GM23338 (cell line): Measurements from ENCODE around the gene BAHCC1. TPM values are rescaled to one million over a fixed set of nuclear protein-coding genes. Genes with fewer than 3 reads are reported as not detected.

Experiments
- ATAC-seq: fragments of 200-7000 bp; cut with Tn5 transposase; 3 replicates; pipeline ENCODE4 v1.9.1; 2020
- DNase-seq: peaks from one replicate; pipeline ENCODE4 v3.0.0-alpha.2; 2015; ENCODE audit warnings: low spot score
- H2AFZ ChIP-seq: fragments of 200-600 bp; sonication (generic); 2 replicates; pipeline ENCODE4 v1.8.0; 2016; ENCODE audit warnings: antibody characterized with exemption, mild to moderate bottlenecking, moderate library complexity
- H3F3A ChIP-seq: fragments of 200-600 bp; sonication (generic); replicated peaks from 2 replicates; pipeline ENCODE4 v1.8.0; 2017; ENCODE audit warnings: antibody characterized with exemption, mixed run types, low read depth
- H3K27ac ChIP-seq: fragments of 200-600 bp; sonication (generic); 2 replicates; pipeline ENCODE4 v1.6.1; 2016; ENCODE audit warnings: low read depth
- H3K27me3 ChIP-seq: fragments of 200-600 bp; sonication (generic); 2 replicates; pipeline ENCODE4 v1.8.0; 2016; ENCODE audit warnings: mild to moderate bottlenecking, mixed run types, moderate library complexity; ENCODE audit not compliant: insufficient read depth
- H3K36me3 ChIP-seq: fragments of 200-600 bp; sonication (generic); 2 replicates; pipeline ENCODE4 v1.8.0; 2016; ENCODE audit warnings: mild to moderate bottlenecking; ENCODE audit not compliant: insufficient read depth
- H3K4me1 ChIP-seq: fragments of 200-600 bp; sonication (generic); 2 replicates; pipeline ENCODE4 v1.8.0; 2016; ENCODE audit warnings: mild to moderate bottlenecking, moderate library complexity; ENCODE audit not compliant: insufficient read depth
- H3K4me2 ChIP-seq: fragments of 200-600 bp; sonication (generic); 2 replicates; pipeline ENCODE4 v1.7.1; 2017; ENCODE audit warnings: mixed run types
- H3K4me3 ChIP-seq: fragments of 200-600 bp; sonication (generic); 2 replicates; pipeline ENCODE4 v1.6.1; 2016; ENCODE audit warnings: mixed run types
- H3K79me2 ChIP-seq: fragments of 200-600 bp; sonication (generic); replicated peaks from 2 replicates; pipeline ENCODE4 v1.8.0; 2017; ENCODE audit warnings: mild to moderate bottlenecking; ENCODE audit not compliant: insufficient read depth
- H3K9me2 ChIP-seq: fragments of 200-600 bp; sonication (generic); 2 replicates; pipeline ENCODE4 v1.8.0; 2017; ENCODE audit not compliant: insufficient read depth
- H4K20me1 ChIP-seq: fragments of 200-600 bp; sonication (generic); replicated peaks from 2 replicates; pipeline ENCODE4 v1.8.0; 2017; ENCODE audit warnings: mild to moderate bottlenecking; ENCODE audit not compliant: insufficient read depth
- H3K27ac Mint-ChIP-seq: 2 replicates; pipeline ENCODE4 v1.8.0; 2020; ENCODE audit warnings: inconsistent platforms, mild to moderate bottlenecking, moderate library complexity, mixed read lengths
- H3K27me3 Mint-ChIP-seq: 3 replicates; pipeline ENCODE4 v1.8.0; 2022; ENCODE audit warnings: low read depth, mild to moderate bottlenecking, moderate library complexity, mixed read lengths, inconsistent platforms; ENCODE audit not compliant: insufficient read depth, poor library complexity
- H3K36me3 Mint-ChIP-seq: 3 replicates; pipeline ENCODE4 v1.8.0; 2021; ENCODE audit warnings: low read depth, mild to moderate bottlenecking, inconsistent platforms, moderate library complexity, mixed read lengths
- H3K4me1 Mint-ChIP-seq: 3 replicates; pipeline ENCODE4 v1.8.0; 2020; ENCODE audit warnings: mild to moderate bottlenecking, inconsistent platforms, mixed read lengths
- H3K4me3 Mint-ChIP-seq: 3 replicates; pipeline ENCODE4 v1.8.0; 2021; ENCODE audit warnings: moderate library complexity, mild to moderate bottlenecking, inconsistent platforms, mixed read lengths
- H3K9me3 Mint-ChIP-seq: 3 replicates; pipeline ENCODE4 v1.8.0; 2020; ENCODE audit warnings: moderate library complexity, mild to moderate bottlenecking, inconsistent platforms, mixed read lengths
- CREB1 ChIP-seq: fragments of 250-450 bp; sonication (Bioruptor Pico); IDR thresholded peaks from 2 replicates; pipeline ENCODE4 v1.5.0; 2020; ENCODE audit warnings: low read depth, mild to moderate bottlenecking, moderate library complexity
- CTCF ChIP-seq, 2 experiments: fragments of 200-600 bp in 1 of 2; sonication (generic) in 1 of 2; conservative IDR thresholded peaks; 2 replicates each; pipeline versions ENCODE4 v1.5.1 to v1.6.1; 2016 to 2017; ENCODE audit warnings: antibody characterized with exemption in 2 of 2, low read depth in 2 of 2, mild to moderate bottlenecking in 2 of 2, moderate library complexity in 1 of 2
- ETS1 ChIP-seq: IDR thresholded peaks from 2 replicates; pipeline ENCODE4 v1.6.1; 2016; ENCODE audit warnings: antibody characterized with exemption
- EZH2 ChIP-seq: fragments of 200-600 bp; sonication (generic); IDR thresholded peaks from one replicate; pipeline ENCODE4 v1.8.0; 2017; ENCODE audit warnings: antibody characterized with exemption, mild to moderate bottlenecking, low read depth; ENCODE audit not compliant: unreplicated experiment
- EZH2phosphoT487 ChIP-seq: fragments of 200-600 bp; sonication (generic); IDR thresholded peaks from one replicate; pipeline ENCODE4 v1.8.1; 2018; ENCODE audit warnings: antibody characterized with exemption; ENCODE audit not compliant: unreplicated experiment
- JUNB ChIP-seq: IDR thresholded peaks from one replicate; pipeline ENCODE4 v1.6.1; 2016; ENCODE audit warnings: antibody characterized with exemption; ENCODE audit not compliant: unreplicated experiment
- NANOG ChIP-seq: IDR thresholded peaks from 2 replicates; pipeline ENCODE4 v1.6.1; 2016; ENCODE audit warnings: antibody characterized with exemption, borderline replicate concordance
- POLR2AphosphoS5 ChIP-seq: IDR thresholded peaks from 2 replicates; pipeline ENCODE4 v1.6.1; 2016; ENCODE audit warnings: antibody characterized with exemption, low read depth
- REST ChIP-seq: IDR thresholded peaks from one replicate; pipeline ENCODE4 v1.6.1; 2018; ENCODE audit warnings: antibody characterized with exemption; ENCODE audit not compliant: unreplicated experiment
- STAT1 ChIP-seq: IDR thresholded peaks from one replicate; pipeline ENCODE4 v1.6.1; 2016; ENCODE audit warnings: antibody characterized with exemption; ENCODE audit not compliant: unreplicated experiment
- ZNF114 ChIP-seq: fragments of 250-450 bp; sonication (Bioruptor Pico); IDR thresholded peaks from 2 replicates; pipeline ENCODE4 v1.5.0; 2020; ENCODE audit warnings: mild to moderate bottlenecking, moderate library complexity
- ZNF331 ChIP-seq: fragments of 250-450 bp; sonication (Bioruptor Pico); IDR thresholded peaks from 2 replicates; pipeline ENCODE4 v1.5.0; 2020; ENCODE audit warnings: low read depth, mild to moderate bottlenecking, moderate library complexity
- polyA plus RNA-seq: library from polyadenylated mRNA; unstranded; fragments of >200 nt; fragmentation: Nextera tagmentation; extraction: Ambion mirVana; gene quantifications from 2 replicates; pipeline ENCODE4 v1.2.1, GENCODE V29; 2016
- total RNA-seq: library from RNA; depleted of rRNA; stranded (reverse); fragments of >200 nt; shearing (Covaris generic); gene quantifications from 2 replicates; pipeline ENCODE4 v1.2.3, GENCODE V29; 2014

Gene BAHCC1
- total and polyA plus RNA-seq, 2 experiments from 2014 or later, result 0.24 to 1.1 TPM

GRCh38 chr17:81500047-81500446 lies 104.8 kb downstream of the BAHCC1 start (continued):
- no peak for TF ChIP-seq REST

- peaks cover 6% of the 10 kb centered on the region; the same call in 1 of the 2 replicates for H3K4me1 ChIP-seq
- 0 out of 3 replicates have a peak, but pooled peaks cover 3% of the 10 kb centered on the region for H3K4me1 Mint-ChIP-seq
- no peak overlapping the region for H3K27ac Mint-ChIP-seq
- DNase-seq (no peak), ATAC-seq (no peak)
- peaks cover 20% of the 10 kb centered on the region for H3K27me3 Mint-ChIP-seq
- H3F3A ChIP-seq, result 0 out of 2 replicates have a peak, but pooled peaks cover 8% of the 10 kb centered on the region
- no peaks in the 10 kb centered on the region for H4K20me1 ChIP-seq
- no peak overlapping the region for H2AFZ ChIP-seq
- no peaks in the 10 kb centered on the region for H3K27me3 ChIP-seq
- H3K9me2 ChIP-seq, result no peaks in the 10 kb centered on the region
- H3K36me3 Mint-ChIP-seq, result peaks cover 1% of the 10 kb centered on the region; the same call in 2 of the 3 replicates
- no peak overlapping the region for H3K4me3 Mint-ChIP-seq
- no peaks in the 10 kb centered on the region for H3K79me2 ChIP-seq
- H3K27ac ChIP-seq, result no peak overlapping the region
- H3K4me3 ChIP-seq, result no peak overlapping the region
- H3K9me3 Mint-ChIP-seq, result peaks cover 1% of the 10 kb centered on the region; the same call in 2 of the 3 replicates
- H3K4me2 ChIP-seq, result no peak overlapping the region
- no peaks in the 10 kb centered on the region for H3K36me3 ChIP-seq
- TF ChIP-seq REST (no peak), CTCF (conservative IDR thresholded peaks at IDR 0.05; ENCODE audit: low read depth in 2 of 2) (no peak), NANOG (no peak), STAT1 (no peak), ZNF331 (no peak), POLR2AphosphoS5 (no peak), CREB1 (CRISPR knock-in tag) (no peak), EZH2phosphoT487 (no peak), ETS1 (no peak), JUNB (no peak), ZNF114 (CRISPR knock-in tag) (no peak), EZH2 (no peak)
Measured at GRCh38 chr17:81502471-81503017, 107.3 kb downstream of the BAHCC1 start.
